PFSK-1 (cell line): ENCODE results near the gene RPTOR.

Source experiments
- FOXP2 ChIP-seq: optimal IDR thresholded peaks from 2 replicates; pipeline ENCODE3; 2011; ENCODE audit warnings: borderline replicate concordance, control low read depth, inconsistent platforms; ENCODE audit not compliant: insufficient read depth; ENCODE audit errors: extremely low read length, extremely low read depth
- POLR2AphosphoS5 ChIP-seq: IDR thresholded peaks from 2 replicates; pipeline ENCODE4 v1.6.1; 2012; ENCODE audit warnings: low read depth, mild to moderate bottlenecking, control low read depth, low read length, moderate library complexity
- REST ChIP-seq, 2 experiments: IDR thresholded peaks; 2 replicates each; pipeline versions ENCODE4 v1.6.1 to v1.8.0; 2011 to 2012; ENCODE audit warnings: low read depth in 2 of 2, low read length in 2 of 2, control low read depth in 1 of 2, inconsistent platforms in 1 of 2, mild to moderate bottlenecking in 1 of 2, moderate library complexity in 1 of 2; ENCODE audit not compliant: insufficient read depth in 1 of 2
- SIN3A ChIP-seq: IDR thresholded peaks from 2 replicates; pipeline ENCODE4 v1.6.1; 2012; ENCODE audit warnings: mild to moderate bottlenecking, low read length, moderate library complexity, borderline replicate concordance; ENCODE audit not compliant: insufficient read depth
- TAF1 ChIP-seq: IDR thresholded peaks from 2 replicates; pipeline ENCODE4 v1.6.1; 2012; ENCODE audit warnings: low read length, control low read depth, borderline replicate concordance; ENCODE audit not compliant: insufficient read depth

Gene RPTOR

GRCh38 chr17:80943346-80944145 lies 398.9 kb downstream of the RPTOR start:
- no peak for TF ChIP-seq TAF1
- no peak for TF ChIP-seq FOXP2
- no peak for TF ChIP-seq REST (IDR thresholded peaks at IDR 0.05; ENCODE audit: insufficient read depth in 1 of 2, low read depth in 2 of 2, low read length in 2 of 2)
- no peak for TF ChIP-seq SIN3A
- TF ChIP-seq POLR2AphosphoS5: no peak

GRCh38 chr17:80944326-80944725 lies 399.7 kb downstream of the RPTOR start:
- TF ChIP-seq TAF1: no peak
- TF ChIP-seq FOXP2: no peak
- no peak for TF ChIP-seq POLR2AphosphoS5
- no peak for TF ChIP-seq REST (IDR thresholded peaks at IDR 0.05; ENCODE audit: insufficient read depth in 1 of 2, low read depth in 2 of 2, low read length in 2 of 2)

GRCh38 chr17:80945736-80946135 lies 401.1 kb downstream of the RPTOR start:
- TF ChIP-seq TAF1 (no peak), POLR2AphosphoS5 (no peak), REST (IDR thresholded peaks at IDR 0.05; ENCODE audit: insufficient read depth in 1 of 2, low read depth in 2 of 2, low read length in 2 of 2) (no peak), SIN3A (no peak), FOXP2 (no peak)

DNA sequence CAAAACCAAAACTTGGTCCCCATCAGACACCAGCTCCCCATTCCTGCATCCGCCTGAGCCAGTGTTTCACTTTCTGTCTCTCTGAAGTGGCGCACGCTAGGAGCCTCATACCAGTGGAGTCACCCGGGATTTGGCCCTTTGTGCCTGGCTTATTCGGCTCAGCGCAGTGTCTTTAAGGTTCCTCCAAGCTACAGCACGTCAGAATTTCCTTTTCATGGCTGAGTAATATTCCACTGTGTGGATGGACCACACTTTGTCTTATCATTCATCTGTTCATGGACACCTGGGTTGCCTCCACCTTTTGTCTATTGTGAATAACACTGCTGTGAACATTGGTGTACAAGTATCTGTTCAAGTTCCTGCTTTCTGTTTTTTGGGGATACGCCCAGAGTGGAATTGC lies 401.8 kb downstream of the RPTOR start:
- no peak for TF ChIP-seq POLR2AphosphoS5
- TF ChIP-seq TAF1: no peak
- no peak for TF ChIP-seq FOXP2
- TF ChIP-seq SIN3A: no peak
- no peak for TF ChIP-seq REST (IDR thresholded peaks at IDR 0.05; ENCODE audit: insufficient read depth in 1 of 2, low read depth in 2 of 2, low read length in 2 of 2)

DNA sequence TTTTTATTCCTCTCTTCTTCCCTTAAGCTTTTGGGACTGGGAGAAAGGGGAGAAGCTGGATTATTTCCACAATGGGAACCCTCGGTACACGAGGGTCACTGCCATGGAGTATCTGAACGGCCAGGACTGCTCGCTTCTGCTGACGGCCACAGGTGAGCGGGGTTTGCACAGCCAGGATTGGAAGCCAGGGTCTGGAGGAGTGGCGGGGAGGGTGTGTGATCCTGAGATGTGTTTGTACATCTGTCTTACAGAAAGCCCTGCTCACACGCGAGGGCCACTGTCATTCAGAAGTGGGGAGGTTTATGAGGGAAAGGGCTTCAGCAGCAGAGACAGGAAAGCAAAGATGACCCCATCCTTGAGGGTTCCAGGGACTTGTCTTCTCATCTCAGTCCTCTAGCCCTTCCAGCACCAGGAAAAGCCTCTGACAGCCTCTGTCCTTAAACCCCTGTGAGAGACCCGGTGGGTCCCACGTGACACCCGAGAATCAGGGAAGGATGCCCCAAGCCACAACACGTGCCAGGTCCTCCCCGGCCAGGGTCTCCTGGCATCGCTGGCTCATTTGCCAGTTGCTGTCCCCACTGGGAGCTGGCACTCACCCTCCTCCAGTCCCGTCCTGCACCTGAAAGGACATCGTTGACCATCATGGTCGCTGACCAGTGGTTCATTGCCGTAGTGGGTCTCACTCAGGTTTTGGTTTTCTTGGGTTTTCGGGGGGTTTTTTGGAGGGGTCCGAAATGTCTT lies 402.7 kb downstream of the RPTOR start:
- no peak for TF ChIP-seq REST (IDR thresholded peaks at IDR 0.05; ENCODE audit: insufficient read depth in 1 of 2, low read depth in 2 of 2, low read length in 2 of 2)
- no peak for TF ChIP-seq FOXP2
